Type B pancreatic cell (in vitro differentiated cells): ENCODE results near the gene MXRA5. TPM values are rescaled to one million over a fixed set of nuclear protein-coding genes. Genes with fewer than 3 reads are reported as not detected.
"Not testable (repeated sequence)": the region's sequence is repeated elsewhere in the genome, so short reads cannot be mapped to it uniquely, and the experiment has no call there.

Source experiments
- DNase-seq: peaks from one replicate; pipeline ENCODE4 v3.0.0; 2021; ENCODE audit warnings: mixed read lengths; ENCODE audit not compliant: unreplicated experiment; ENCODE audit errors: extremely low spot score
- H3K27ac Mint-ChIP-seq: 2 replicates; pipeline ENCODE4 v1.8.0; 2021; ENCODE audit warnings: mild to moderate bottlenecking, mixed read lengths
- H3K27me3 Mint-ChIP-seq: 2 replicates; pipeline ENCODE4 v1.8.0; 2021; ENCODE audit warnings: mixed read lengths
- H3K36me3 Mint-ChIP-seq: 2 replicates; pipeline ENCODE4 v1.8.0; 2021; ENCODE audit warnings: mixed read lengths
- H3K4me1 Mint-ChIP-seq: one replicate; pipeline ENCODE4 v1.8.0; 2021; ENCODE audit warnings: mixed read lengths; ENCODE audit not compliant: unreplicated experiment
- H3K4me3 Mint-ChIP-seq: 2 replicates; pipeline ENCODE4 v1.8.0; 2021; ENCODE audit warnings: mild to moderate bottlenecking, mixed read lengths
- H3K9me3 Mint-ChIP-seq: 2 replicates; pipeline ENCODE4 v1.8.0; 2021; ENCODE audit warnings: mixed read lengths
- CTCF ChIP-seq: fragments of 200-600 bp; sonication (generic); conservative IDR thresholded peaks from 2 replicates; pipeline ENCODE4 v1.5.0; 2021; ENCODE audit warnings: antibody characterized with exemption, mild to moderate bottlenecking
- total RNA-seq: library from RNA; stranded (reverse); gene quantifications from 2 replicates; pipeline ENCODE4 v1.2.1, GENCODE V29; 2021; ENCODE audit warnings: low replicate concordance

The MXRA5 gene
- total RNA-seq, 1 donor from 2014 or later = 109 TPM

- TF ChIP-seq CTCF = no peak
- H3K4me3 Mint-ChIP-seq = peak overlapping the region; percentile 91
- peaks cover 12% of the 10 kb centered on the region for H3K36me3 Mint-ChIP-seq
- H3K4me1 Mint-ChIP-seq = peaks cover 15% of the 10 kb centered on the region
- H3K9me3 Mint-ChIP-seq = peaks cover 7% of the 10 kb centered on the region
- no peak for DNase-seq
- H3K27me3 Mint-ChIP-seq = peaks cover 36% of the 10 kb centered on the region
- H3K27ac Mint-ChIP-seq = peak overlapping the region; percentile 25
Observed at GRCh38 chrX:3348191-3348590, 1.7 kb upstream of the MXRA5 start.

GRCh38 chrX:3345281-3346191, 916 bp downstream of the MXRA5 start:
- peaks cover 36% of the 10 kb centered on the region for H3K27me3 Mint-ChIP-seq
- peak overlapping the region; percentile 84 for H3K27ac Mint-ChIP-seq
- H3K9me3 Mint-ChIP-seq = peaks cover 7% of the 10 kb centered on the region
- H3K4me3 Mint-ChIP-seq = peak overlapping the region; percentile 97
- H3K36me3 Mint-ChIP-seq = peaks cover 23% of the 10 kb centered on the region
- peaks cover 4% of the 10 kb centered on the region for H3K4me1 Mint-ChIP-seq
- TF ChIP-seq CTCF = peak; percentile 34
- peak; percentile 78 for DNase-seq

- H3K27ac Mint-ChIP-seq, DNase-seq, H3K9me3 Mint-ChIP-seq, H3K4me1 Mint-ChIP-seq: not testable (repeated sequence)
- Mint-ChIP-seq H3K27me3 (peaks cover 31% of the 10 kb centered on the region), H3K4me3 (peak overlapping the region; percentile 97), H3K36me3 (peaks cover 23% of the 10 kb centered on the region)
Observed at GRCh38 chrX:3343569-3343968, 2.9 kb downstream of the MXRA5 start.

GRCh38 chrX:3340016-3340415, 6.4 kb downstream of the MXRA5 start:
- peaks cover 4% of the 10 kb centered on the region for H3K4me1 Mint-ChIP-seq
- no peak overlapping the region for H3K4me3 Mint-ChIP-seq
- H3K27ac Mint-ChIP-seq = no peak overlapping the region
- DNase-seq = no peak
- no peaks in the 10 kb centered on the region for H3K9me3 Mint-ChIP-seq
- TF ChIP-seq CTCF = no peak
- H3K27me3 Mint-ChIP-seq = peaks cover 16% of the 10 kb centered on the region
- peaks cover 28% of the 10 kb centered on the region for H3K36me3 Mint-ChIP-seq

- no peak overlapping the region for H3K27ac Mint-ChIP-seq
- no peak for DNase-seq
- H3K4me1 Mint-ChIP-seq = no peaks in the 10 kb centered on the region
- TF ChIP-seq CTCF = no peak
- no peaks in the 10 kb centered on the region for H3K27me3 Mint-ChIP-seq
- peaks cover 39% of the 10 kb centered on the region for H3K36me3 Mint-ChIP-seq
- H3K4me3 Mint-ChIP-seq = no peak overlapping the region
- H3K9me3 Mint-ChIP-seq = peaks cover 14% of the 10 kb centered on the region
Observed at GRCh38 chrX:3326681-3327080, 19.8 kb downstream of the MXRA5 start.

- H3K4me3 Mint-ChIP-seq = no peak overlapping the region
Observed at GRCh38 chrX:3320471-3321046, 25.9 kb downstream of the MXRA5 start.

More at GRCh38 chrX:3320471-3321046, 25.9 kb downstream of the MXRA5 start:
- Mint-ChIP-seq H3K27me3 (no peaks in the 10 kb centered on the region), H3K27ac (no peak overlapping the region), H3K4me1 (no peaks in the 10 kb centered on the region), H3K36me3 (peaks cover 67% of the 10 kb centered on the region), H3K9me3 (peaks cover 33% of the 10 kb centered on the region)
- no peak for TF ChIP-seq CTCF
- DNase-seq = no peak
